K562 (cell line): Measurements from ENCODE around the gene CADPS2. TPM values are rescaled to one million over a fixed set of nuclear protein-coding genes. Genes with fewer than 3 reads are reported as not detected.
A peak's percentile ranks its signal among the peaks of the same experiment; 100 is the strongest.

Experiments used
- ATAC-seq: fragments of 200-7000 bp; cut with Tn5 transposase; 3 replicates; pipeline ENCODE4 v1.9.1; 2020; ENCODE audit warnings: moderate library complexity
- BruUV-seq: library from RNA; stranded (reverse); fragments of 400-500 nt; replicated peaks from 2 replicates; lab custom pipeline; 2021; lab: Mats Ljungman, UMichigan
- CTCF ChIA-PET: fragments of 300-600 bp; formaldehyde crosslinking; extraction: SDS; loops from one replicate; lab custom pipeline; 2021; ENCODE audit warnings: low intra/inter-chr PET ratio; lab: Yijun Ruan, JAX
- POLR2A ChIA-PET: fragments of 300-600, 350-650 bp; sonication (Branson Sonifier 250); formaldehyde crosslinking; extraction: SDS; loops from one replicate; lab custom pipeline; 2021; ENCODE audit warnings: antibody characterized with exemption, inconsistent platforms; lab: Yijun Ruan, JAX
- DNase-seq, 4 experiments: peaks; one replicate each; pipeline versions ENCODE4 v3.0.0 to v3.0.0-alpha.2; 2011 to 2018; ENCODE audit warnings: low spot score in 3 of 4, mixed read lengths in 3 of 4; ENCODE audit errors: extremely low read depth in 1 of 4
- FAIRE-seq: peaks from 2 replicates; lab custom pipeline; 2011; peaks lifted over from hg19 to GRCh38; lab: Jason Lieb, UNC
- H2AFZ ChIP-seq: 2 replicates; pipeline ENCODE4 v1.6.0; 2011; ENCODE audit warnings: low read depth, low read length, control low read depth, inconsistent platforms
- H3K27ac ChIP-seq: fragments of 200-600 bp; 3 replicates; pipeline ENCODE4 v1.8.0; 2011; ENCODE audit warnings: low read depth, mild to moderate bottlenecking, control low read depth, inconsistent platforms, low read length, moderate library complexity, mixed read lengths; ENCODE audit errors: extremely low read depth
- H3K27me3 ChIP-seq, 2 experiments: fragments of 300-600 bp in 1 of 2; 2 replicates in 1 of 2; 3 replicates in 1 of 2; pipeline versions ENCODE4 v1.6.0 to v1.8.0; 2011; ENCODE audit warnings: inconsistent platforms in 2 of 2, low read length in 2 of 2, mild to moderate bottlenecking in 1 of 2, mixed read lengths in 1 of 2, moderate library complexity in 1 of 2; ENCODE audit not compliant: control insufficient read depth in 2 of 2, insufficient read depth in 2 of 2
- H3K36me3 ChIP-seq: fragments of 300-600 bp; 3 replicates; pipeline ENCODE4 v1.8.0; 2011; ENCODE audit warnings: mild to moderate bottlenecking, low read length, inconsistent platforms; ENCODE audit not compliant: control insufficient read depth, insufficient read depth
- H3K4me1 ChIP-seq, 2 experiments: fragments of 200-600 bp in 1 of 2; replicated peaks in 1 of 2; 2 replicates in 1 of 2; 3 replicates in 1 of 2; pipeline versions ENCODE4 v1.5.1 to v1.8.0; 2011; ENCODE audit warnings: inconsistent platforms in 2 of 2, low read length in 2 of 2, mild to moderate bottlenecking in 1 of 2, mixed read lengths in 1 of 2, moderate library complexity in 1 of 2; ENCODE audit not compliant: control insufficient read depth in 2 of 2, insufficient read depth in 2 of 2
- H3K4me2 ChIP-seq: 2 replicates; pipeline ENCODE4 v1.6.1; 2011; ENCODE audit warnings: low read length, control low read depth, inconsistent platforms, mixed read lengths; ENCODE audit not compliant: insufficient read depth
- H3K4me3 ChIP-seq: fragments of 200-600 bp; sonication (generic), shearing (Covaris generic); 2 replicates; pipeline ENCODE4 v1.5.1; 2016; ENCODE audit warnings: control low read depth, inconsistent platforms
- H3K79me2 ChIP-seq: fragments of 200-600 bp; 3 replicates; pipeline ENCODE4 v1.8.0; 2011; ENCODE audit warnings: low read length, inconsistent platforms; ENCODE audit not compliant: control insufficient read depth, insufficient read depth
- H3K9ac ChIP-seq, 2 experiments: 2 replicates each; pipeline versions ENCODE4 v1.6.0 to v1.6.1; 2011; ENCODE audit warnings: low read depth in 2 of 2, low read length in 2 of 2, control low read depth in 1 of 2, inconsistent platforms in 1 of 2, mild to moderate bottlenecking in 1 of 2, mixed read lengths in 1 of 2; ENCODE audit not compliant: insufficient read depth in 1 of 2
- H3K9me1 ChIP-seq: one replicate; pipeline ENCODE4 v1.6.0; 2011; ENCODE audit warnings: inconsistent platforms, mild to moderate bottlenecking, low read length, moderate library complexity; ENCODE audit not compliant: control insufficient read depth, insufficient read depth
- H3K9me3 ChIP-seq: replicated peaks from 2 replicates; pipeline ENCODE4 v1.5.1; 2011; ENCODE audit warnings: low read depth, low read length, inconsistent platforms; ENCODE audit not compliant: control insufficient read depth, insufficient read depth
- H4K20me1 ChIP-seq: replicated peaks from 2 replicates; pipeline ENCODE4 v1.6.1; 2011; ENCODE audit warnings: low read length, inconsistent platforms, mixed read lengths; ENCODE audit not compliant: control insufficient read depth, insufficient read depth
- CHCHD3 ChIP-seq: fragments of 250-450 bp; sonication (Bioruptor Pico); IDR thresholded peaks from 2 replicates; pipeline ENCODE4 v2.1.2; 2022; ENCODE audit warnings: mild to moderate bottlenecking
- DMBX1 ChIP-seq: fragments of 250-450 bp; sonication (Bioruptor Pico); IDR thresholded peaks from 2 replicates; pipeline ENCODE4 v1.8.0; 2022; ENCODE audit warnings: inconsistent platforms, mild to moderate bottlenecking, moderate library complexity, borderline replicate concordance
- ETS2 ChIP-seq: IDR thresholded peaks from 2 replicates; pipeline ENCODE4 v1.6.1; 2016; ENCODE audit warnings: borderline replicate concordance, missing genetic modification characterization, mild to moderate bottlenecking, moderate library complexity, missing compliant biosample characterization; ENCODE audit not compliant: poor library complexity, severe bottlenecking
- HDAC6 ChIP-seq: IDR thresholded peaks from 2 replicates; pipeline ENCODE4 v1.6.1; 2012; ENCODE audit warnings: low read depth, mild to moderate bottlenecking, control low read depth, inconsistent platforms, low read length, moderate library complexity
- HMG20B ChIP-seq: fragments of 250-450 bp; sonication (Bioruptor Pico); IDR thresholded peaks from 2 replicates; pipeline ENCODE4 v1.5.0; 2021; ENCODE audit warnings: mild to moderate bottlenecking
- MYNN ChIP-seq, 2 experiments: sonication (generic); formaldehyde crosslinking in 1 of 2; IDR thresholded peaks; 2 replicates each; pipeline versions ENCODE4 v1.5.0 to v1.6.1; 2016 to 2020; ENCODE audit warnings: antibody characterized with exemption in 1 of 2, missing genetic modification reagents in 1 of 2
- NFATC3 ChIP-seq: fragments of 450-650 bp; IDR thresholded peaks from 2 replicates; pipeline ENCODE4 v1.6.1; 2017; ENCODE audit warnings: mild to moderate bottlenecking
- RBFOX2 ChIP-seq: fragments of 200-400 bp; formaldehyde crosslinking; IDR thresholded peaks from 2 replicates; pipeline ENCODE4 v1.6.1; 2017; ENCODE audit warnings: low read depth, mild to moderate bottlenecking, low read length, moderate library complexity
- VEZF1 ChIP-seq: fragments of 200-800 bp; sonication (Bioruptor generic); IDR thresholded peaks from 2 replicates; pipeline ENCODE4 v1.6.1; 2017; ENCODE audit warnings: missing genetic modification characterization, missing compliant biosample characterization
- YY1 ChIP-seq, 3 experiments: IDR thresholded peaks; 2 replicates each; pipeline ENCODE4 v1.6.1; 2011; ENCODE audit warnings: low read length in 2 of 3, mild to moderate bottlenecking in 2 of 3, moderate library complexity in 2 of 3, borderline replicate concordance in 1 of 3, control low read depth in 1 of 3, low read depth in 1 of 3; ENCODE audit not compliant: insufficient read depth in 3 of 3, insufficient replicate concordance in 2 of 3, control insufficient read depth in 1 of 3, insufficient read length in 1 of 3; ENCODE audit errors: extremely low read depth in 1 of 3
- ZBED1 ChIP-seq: IDR thresholded peaks from 2 replicates; pipeline ENCODE4 v1.6.1; 2014
- ZNF277 ChIP-seq: fragments of 250-450 bp; sonication (Bioruptor Pico); IDR thresholded peaks from 2 replicates; pipeline ENCODE4 v1.8.0; 2022; ENCODE audit warnings: inconsistent platforms, mild to moderate bottlenecking, moderate library complexity, borderline replicate concordance
- WGBS: fragments of 100-300 bp; shearing (Covaris generic); methylation state at CpG from one replicate; pipeline ENCODE4 v1.1.6; 2016; ENCODE audit warnings: low coverage, mixed read lengths; ENCODE audit not compliant: insufficient coverage; ENCODE audit errors: missing lambda C conversion rate; 5-methylcytosine and 5-hydroxymethylcytosine counted together
- in situ Hi-C: fragments of 300-500 bp; cut with MboI; formaldehyde crosslinking; loops from 4 replicates; pipeline ENCODE4 v1.15.0; 2018; ENCODE audit warnings: inconsistent platforms, mixed read lengths
- intact Hi-C: fragments of 100-400 bp; cut with micrococcal nuclease; formaldehyde crosslinking; loops from 2 replicates; pipeline ENCODE4 v1.14.2; 2022
- polyA plus RNA-seq, 8 experiments: library from polyadenylated mRNA; depleted of rRNA in 4 of 8; stranded (reverse) in 5 of 8; unstranded in 3 of 8; fragments of >200 nt; fragmentation: Nextera tagmentation in 2 of 8; fragmentation: Illumina TruSeq in 1 of 8; extraction: Ambion mirVana in 2 of 8; extraction: Trizol in 1 of 8; gene quantifications; 2 replicates each; pipeline versions ENCODE4 v1.2.1 to v1.2.3, GENCODE V29; 2011 to 2014; ENCODE audit warnings: inconsistent platforms in 1 of 8, missing spikeins in 1 of 8
- total RNA-seq, 7 experiments: library from RNA; depleted of rRNA in 6 of 7; stranded (reverse); fragments of >200 nt in 6 of 7; fragmentation: Illumina TruSeq in 2 of 7; extraction: Trizol in 2 of 7; gene quantifications; 2 replicates each; pipeline versions ENCODE4 v1.2.1 to v1.2.3, GENCODE V29; 2011 to 2021; ENCODE audit warnings: low replicate concordance in 1 of 7

CADPS2 gene
- total and polyA plus RNA-seq, 9 of the 15 experiments (the other 6 are each of a cell fraction or from before 2014, with no cell fraction given) = 0.03 to 0.14 (median 0.04) TPM; not detected in 1

GRCh38 chr7:122919643-122920181 lies 33.5 kb upstream of the CADPS2 start (continued):
- TF ChIP-seq ZNF277 (CRISPR knock-in tag) = no peak
- TF ChIP-seq ZBED1 = no peak
- TF ChIP-seq HDAC6 = no peak
- no peak for TF ChIP-seq ETS2 (tag)

- ChIA-PET POLR2A (no interaction called here), CTCF (no interaction called here)
- Histone ChIP-seq H2AFZ (no peak overlapping the region), H3K27me3 (no peaks in the 10 kb centered on the region), H3K9me1 (no peaks in the 10 kb centered on the region), H3K9ac (no peak overlapping the region), H3K79me2 (no peaks in the 10 kb centered on the region), H3K9me3 (0 out of 2 replicates have a peak, but pooled peaks cover 2% of the 10 kb centered on the region), H4K20me1 (no peaks in the 10 kb centered on the region), H3K4me1 (no peaks in the 10 kb centered on the region), H3K4me3 (no peak overlapping the region), H3K27ac (no peak overlapping the region), H3K4me2 (no peak overlapping the region), H3K36me3 (no peaks in the 10 kb centered on the region)
- in situ Hi-C loops = no loop called here
- WGBS = 0% methylated on average over 9 of the region's 9 CpGs
- no TSS peak for BruUV-seq
- intact Hi-C loops = no loop called here
- peak; percentile 55 for ATAC-seq
- FAIRE-seq = no peak
- TF ChIP-seq DMBX1 (CRISPR knock-in tag) (no peak), MYNN (IDR thresholded peaks at IDR 0.05) (no peak), MYNN (CRISPR knock-in tag; IDR thresholded peaks at IDR 0.05) (no peak), HMG20B (no peak), RBFOX2 (no peak), YY1 (IDR thresholded peaks at IDR 0.05; ENCODE audit: borderline replicate concordance in 1 of 3, control insufficient read depth in 1 of 3, extremely low read depth in 1 of 3, insufficient read depth in 3 of 3, insufficient read length in 1 of 3, insufficient replicate concordance in 2 of 3, low read depth in 1 of 3, low read length in 2 of 3) (peak in 1 of 3 experiments; percentile 14), NFATC3 (no peak), VEZF1 (CRISPR knock-in tag) (peak; percentile 18; the same call in 1 of the 2 replicates), CHCHD3 (no peak)
- peak in 1 of 4 experiments; percentile 25 for DNase-seq
Observed at GRCh38 chr7:122914812-122915211, 28.6 kb upstream of the CADPS2 start.
